GM18505 (cell line): ENCODE results near the gene GCNT4.

Experiments used
- ATAC-seq: cut with Tn5 transposase; IDR thresholded peaks from one replicate; pipeline ENCODE4 v1.9.1; 2021; ENCODE audit not compliant: unreplicated experiment
- POLR2A ChIP-seq: IDR thresholded peaks from 4 replicates; pipeline ENCODE4 v1.6.1; 2011; ENCODE audit warnings: borderline replicate concordance; ENCODE audit not compliant: insufficient read depth, insufficient read length; ENCODE audit errors: extremely low read depth

Gene GCNT4

DNA sequence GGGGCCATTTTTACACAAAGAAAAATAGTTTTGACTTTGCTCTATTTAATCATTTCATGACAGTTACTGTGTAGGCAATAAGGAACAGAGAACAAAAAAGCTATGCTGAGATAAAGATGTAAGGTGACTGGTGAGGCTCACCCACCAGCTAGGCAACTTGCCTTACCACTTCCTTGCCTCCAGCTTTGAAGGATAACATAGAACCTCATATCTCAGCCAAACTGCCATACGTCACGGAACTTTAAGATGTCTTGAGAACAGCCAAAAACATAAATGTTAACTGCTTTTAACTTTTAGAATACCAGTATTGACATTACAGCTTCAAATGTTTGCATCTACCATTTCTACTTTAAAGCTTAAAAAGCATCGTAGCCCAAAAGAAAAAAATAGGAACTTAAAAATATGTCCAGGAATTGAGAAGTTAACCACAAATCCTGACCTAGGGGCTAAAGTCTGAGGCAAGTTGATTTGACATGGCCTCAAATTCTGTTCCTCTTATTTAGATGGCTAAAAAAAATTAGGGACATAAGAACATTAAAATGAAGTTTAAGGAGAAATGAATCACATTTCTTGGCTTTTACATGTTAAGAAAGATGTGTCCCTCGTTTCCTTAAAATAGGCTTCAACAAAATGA lies 7.7 kb upstream of the GCNT4 start:
- ATAC-seq = no peak
- TF ChIP-seq POLR2A = no peak

DNA sequence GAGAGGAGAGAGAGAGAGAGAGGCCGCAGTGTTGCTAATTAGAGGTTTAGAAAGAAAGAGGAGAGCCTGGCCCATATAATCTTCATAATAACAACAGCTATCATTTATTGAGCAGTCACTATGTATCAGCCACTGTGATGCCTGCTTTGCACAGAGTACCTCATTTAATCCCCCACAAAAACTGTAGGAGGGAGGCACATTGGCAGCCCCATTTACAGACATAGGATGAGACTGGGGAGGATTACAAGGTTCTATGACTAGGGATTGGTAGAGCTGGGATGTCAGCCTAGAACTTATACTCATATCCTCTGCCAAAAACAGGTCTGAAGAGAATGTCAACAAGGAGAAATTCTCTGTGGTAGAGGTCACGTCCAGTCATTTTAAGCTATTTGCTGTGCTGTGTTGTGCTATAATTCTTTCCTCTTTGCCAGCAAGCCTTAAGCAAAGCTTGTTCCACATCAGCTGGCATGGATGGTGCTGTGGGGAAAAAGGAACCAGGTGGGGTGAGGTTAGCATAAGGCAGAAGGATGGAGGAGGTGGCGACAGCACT lies 6.7 kb upstream of the GCNT4 start:
- no peak for TF ChIP-seq POLR2A
- no peak for ATAC-seq

DNA sequence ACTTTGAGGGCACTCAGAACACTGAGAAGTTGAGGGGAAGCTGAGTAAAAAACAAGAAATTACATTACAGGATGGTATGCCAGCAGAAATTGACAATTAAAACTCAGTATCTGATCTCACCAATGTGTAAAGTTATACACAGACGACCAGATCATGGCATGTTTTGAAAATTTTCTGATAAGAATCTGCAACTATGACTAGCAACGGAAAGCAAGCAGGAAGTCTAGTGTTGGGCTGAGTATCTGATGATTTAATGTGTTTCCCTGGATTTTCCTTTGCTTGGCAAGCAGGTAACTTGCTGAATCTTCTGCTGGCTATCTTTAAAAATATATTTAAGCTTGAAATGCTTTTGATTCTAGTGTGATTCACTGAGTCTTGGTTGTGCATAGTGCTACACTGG lies 5.2 kb upstream of the GCNT4 start:
- ATAC-seq = no peak
- no peak for TF ChIP-seq POLR2A

DNA sequence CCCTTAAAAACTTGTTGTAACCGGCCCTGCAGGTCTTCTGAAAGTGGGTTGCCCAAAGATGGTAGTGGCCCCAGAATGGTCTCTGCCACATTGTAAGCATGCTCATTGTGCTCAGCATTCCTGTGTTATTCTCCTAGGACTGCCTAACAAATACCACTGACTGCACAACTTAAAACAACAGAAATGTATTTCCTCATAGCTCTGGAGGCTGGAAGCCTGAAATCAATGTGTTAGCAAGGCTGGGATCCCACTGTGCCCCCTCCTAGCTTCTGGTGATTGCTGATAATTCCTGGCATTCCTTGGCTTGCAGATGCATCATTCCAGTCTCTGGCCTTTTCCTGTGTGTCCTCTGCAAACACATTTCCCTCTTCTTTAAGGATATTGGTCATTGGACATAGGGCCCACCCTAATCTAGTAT lies 3.4 kb upstream of the GCNT4 start:
- ATAC-seq = no peak
- no peak for TF ChIP-seq POLR2A

DNA sequence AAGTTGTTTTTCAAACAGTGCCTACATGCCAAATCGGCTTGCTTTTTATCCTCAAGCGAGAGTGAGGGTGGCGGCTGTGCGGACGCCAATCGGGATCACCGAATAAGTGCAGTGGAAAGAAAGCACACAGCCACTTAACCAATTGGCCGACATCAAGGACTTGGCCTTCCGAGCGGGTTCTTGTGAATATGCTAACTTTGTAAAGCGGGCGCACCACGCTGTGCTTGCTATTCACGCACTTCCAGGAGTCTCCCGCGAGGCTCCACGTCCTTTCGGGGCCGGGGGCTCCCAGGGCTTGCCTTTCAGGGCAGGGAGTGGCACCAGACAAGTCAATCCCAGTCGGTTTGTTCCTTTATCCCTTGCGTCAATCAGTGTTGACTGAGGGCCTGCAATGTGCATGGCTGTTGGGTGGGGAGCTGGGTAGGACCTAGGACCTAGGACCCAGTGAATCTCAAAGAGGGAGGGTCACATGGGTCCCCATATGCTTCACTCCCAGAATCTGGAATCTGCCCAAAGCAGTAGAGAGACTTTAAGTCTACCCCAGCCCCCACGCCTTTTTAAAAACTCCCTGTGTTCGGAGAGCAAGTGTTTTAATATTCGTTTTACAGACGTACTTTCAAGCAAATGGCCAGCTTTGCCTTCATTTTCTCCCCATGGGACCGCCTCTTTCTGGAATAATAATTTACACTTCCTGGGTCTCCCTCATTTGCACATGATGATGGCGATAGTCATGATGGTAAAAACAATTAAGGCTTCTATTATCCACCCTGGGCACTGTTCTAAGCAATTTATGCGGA lies 2.0 kb upstream of the GCNT4 start:
- ATAC-seq = no peak
- TF ChIP-seq POLR2A = no peak

DNA sequence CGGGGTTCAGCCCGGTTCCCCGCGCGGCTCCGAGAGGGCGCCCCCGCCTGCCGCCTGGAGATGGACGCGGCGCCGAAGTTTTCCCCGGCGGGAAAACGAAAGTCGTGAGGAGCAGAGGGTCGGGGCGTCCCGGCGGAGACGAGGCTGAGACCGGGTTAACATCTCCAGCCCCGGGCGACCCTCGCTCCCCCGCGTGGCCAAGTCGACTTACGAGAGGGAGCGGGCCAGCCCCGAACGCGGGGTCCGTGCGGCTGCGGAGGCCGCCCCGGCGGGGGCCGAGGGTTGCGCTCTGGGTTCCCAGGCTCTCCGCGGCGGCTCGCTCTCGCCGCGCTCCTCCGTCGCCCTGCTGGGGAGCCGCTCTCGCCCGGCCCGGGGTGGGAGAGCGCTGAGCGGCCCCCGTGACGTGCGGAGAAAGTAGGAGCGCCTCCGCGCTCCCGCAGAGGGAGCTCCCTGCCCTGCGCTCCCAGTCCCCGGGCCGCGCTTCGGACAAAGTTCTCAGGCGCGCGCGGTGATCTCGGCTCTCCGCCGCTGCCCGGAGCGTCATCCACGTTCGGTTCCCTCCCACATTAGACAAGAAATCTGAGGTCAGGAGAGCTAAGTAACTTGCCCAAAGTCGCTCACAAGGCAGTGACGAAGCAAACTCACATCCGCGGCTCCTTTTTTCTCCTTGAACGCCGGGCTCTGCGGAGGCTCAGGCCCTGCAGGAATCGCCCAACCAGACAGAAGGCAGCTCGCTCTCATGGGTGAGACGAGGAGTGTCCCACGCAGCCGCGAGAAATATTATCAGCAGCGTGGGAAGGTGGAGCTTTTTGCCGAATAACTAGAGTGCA lies 1.2 kb upstream of the GCNT4 start:
- ATAC-seq = no peak
- no peak for TF ChIP-seq POLR2A

DNA sequence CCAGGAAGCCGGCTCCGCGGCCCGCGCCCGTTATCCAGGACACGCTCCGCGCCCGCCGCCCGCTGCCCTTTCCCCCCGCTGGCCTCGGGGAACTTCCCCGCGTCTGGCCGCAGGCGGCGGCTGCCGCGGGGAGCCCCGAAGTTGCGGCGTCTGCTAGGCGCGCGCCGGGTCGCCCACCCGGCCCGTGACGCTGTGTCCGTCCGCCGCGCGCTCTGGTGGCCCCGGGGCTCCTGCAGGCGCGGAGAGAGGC lies 621 bp upstream of the GCNT4 start:
- no peak for ATAC-seq

DNA sequence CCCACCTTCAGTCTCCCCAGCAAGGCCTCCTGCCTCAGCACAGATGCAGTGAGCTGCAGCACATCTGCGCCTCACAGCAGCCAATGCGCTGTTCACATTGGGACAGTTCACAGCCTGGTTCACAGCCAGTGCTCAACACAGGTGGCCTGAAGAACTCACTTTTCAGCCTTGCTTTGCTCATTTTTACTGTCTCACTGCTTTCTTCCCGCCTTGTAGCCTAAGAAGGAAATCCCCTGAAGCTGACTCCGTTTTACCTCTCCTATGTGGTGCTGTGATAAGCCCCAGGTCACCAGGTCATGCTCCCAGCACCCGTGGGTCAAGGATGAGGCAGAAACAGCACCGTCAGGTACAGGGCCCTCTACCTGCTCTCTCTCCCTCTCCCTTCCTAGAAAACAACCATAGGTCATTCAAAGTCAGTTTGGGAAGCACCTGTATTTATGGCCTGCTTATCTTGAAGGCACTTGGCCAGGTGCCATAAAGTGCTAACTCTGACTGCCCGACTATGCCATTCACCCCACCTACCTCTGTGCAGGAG lies 1.1 kb downstream of the GCNT4 start:
- TF ChIP-seq POLR2A = no peak
- no peak for ATAC-seq

More for the DNA sequence above, 621 bp upstream of the GCNT4 start:
- no peak for TF ChIP-seq POLR2A

DNA sequence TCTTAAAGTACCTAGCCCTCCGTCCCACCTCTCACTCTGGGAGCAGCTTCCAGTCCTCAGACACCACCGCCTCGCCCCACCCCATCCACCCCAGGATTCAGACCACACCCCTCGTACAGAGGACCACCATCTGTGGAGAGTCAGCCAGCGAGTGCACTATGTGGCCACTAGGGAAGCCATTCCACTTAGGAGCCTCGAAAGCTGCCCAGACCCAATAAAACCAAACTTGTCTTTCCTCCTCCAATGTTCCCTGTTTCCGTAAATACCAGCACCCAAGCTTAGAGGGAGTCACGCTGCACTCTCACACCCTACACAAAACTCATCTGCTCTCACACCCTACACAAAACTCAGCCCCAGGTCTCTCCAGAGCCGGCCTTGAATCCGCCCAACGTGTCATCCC lies 1.9 kb downstream of the GCNT4 start:
- TF ChIP-seq POLR2A = no peak
- no peak for ATAC-seq

DNA sequence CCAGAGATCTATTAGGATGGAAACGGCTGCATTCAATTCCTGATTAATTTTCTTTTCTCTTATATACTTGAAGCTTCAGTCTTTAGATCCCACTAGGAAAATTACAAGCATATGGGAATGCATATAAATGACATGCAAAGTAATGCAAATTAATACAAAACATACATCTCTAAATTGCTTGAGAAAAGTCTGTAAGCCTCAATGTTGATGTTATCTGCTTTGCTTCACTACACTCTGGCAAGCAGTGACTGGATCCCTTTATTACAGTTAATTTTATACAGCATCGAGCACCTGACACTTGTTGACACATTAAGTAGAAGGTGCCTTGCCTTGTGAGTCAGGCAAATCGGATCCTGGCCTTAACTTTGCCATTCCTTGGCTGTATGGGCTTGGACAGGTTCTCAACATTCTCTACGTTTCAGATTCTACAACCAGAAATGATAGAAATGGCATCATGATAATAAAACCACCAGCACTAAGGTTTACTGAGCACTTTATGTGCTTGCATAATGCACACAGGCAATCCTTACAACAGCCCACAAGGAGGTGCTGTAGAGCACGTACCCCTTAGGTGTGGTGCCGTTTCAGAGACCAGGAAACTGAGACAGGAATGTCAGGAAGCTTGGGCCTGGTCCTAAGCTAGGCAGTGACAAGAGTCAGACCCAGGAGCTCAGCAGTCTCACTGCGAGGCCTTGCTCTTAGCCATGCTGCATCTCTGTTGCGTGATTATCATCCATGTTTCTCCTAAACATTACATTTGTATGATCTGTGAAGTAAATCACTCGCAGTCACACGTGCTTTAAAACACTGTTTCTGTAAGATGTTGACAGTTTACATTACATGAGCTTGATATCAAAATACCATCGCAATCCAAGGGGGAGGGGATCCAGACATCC lies 2.7 kb downstream of the GCNT4 start:
- ATAC-seq = no peak
- no peak for TF ChIP-seq POLR2A

DNA sequence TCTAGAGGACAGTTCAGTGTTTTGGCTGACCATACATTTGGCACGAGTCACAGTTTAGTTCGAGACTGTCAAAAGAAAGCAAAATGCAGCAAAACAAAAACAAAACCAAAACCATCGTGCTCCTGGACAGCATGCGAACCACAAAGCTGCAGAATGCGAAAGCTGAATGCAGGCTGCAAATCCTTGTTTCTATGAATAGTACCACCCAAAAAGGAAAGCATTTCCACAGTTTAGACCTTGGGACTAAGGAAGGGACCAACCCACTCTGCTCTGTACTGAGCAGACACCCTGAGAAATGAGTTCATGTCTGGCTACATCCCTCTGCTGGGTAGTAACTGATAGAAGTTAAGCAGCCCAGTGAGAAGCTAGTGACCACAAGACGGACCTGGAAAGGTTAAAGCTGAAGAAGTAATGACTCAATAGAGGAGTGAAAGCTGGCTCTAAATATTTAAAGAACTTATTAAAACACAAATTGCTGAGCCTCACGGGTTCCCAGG lies 3.9 kb downstream of the GCNT4 start:
- ATAC-seq = no peak
- no peak for TF ChIP-seq POLR2A

DNA sequence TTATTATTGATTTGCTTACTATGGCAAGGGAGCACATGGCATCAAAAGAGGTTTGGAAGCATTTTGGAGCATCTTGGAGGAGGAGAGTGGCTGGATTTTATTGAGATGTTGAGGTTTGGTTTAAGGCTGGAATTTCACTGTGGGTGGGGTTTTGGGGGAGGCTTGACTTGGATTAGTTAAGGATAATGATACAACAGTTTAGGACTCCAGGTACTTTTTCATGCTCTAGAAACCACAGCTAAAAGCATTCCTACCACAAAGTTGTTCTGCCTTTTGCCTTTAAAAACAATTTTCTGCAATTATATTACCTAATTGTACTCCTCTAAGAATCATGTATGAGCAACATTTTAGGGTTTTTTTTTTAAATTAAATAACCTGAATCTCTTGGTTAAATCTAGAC lies 5.0 kb downstream of the GCNT4 start:
- ATAC-seq = no peak
- TF ChIP-seq POLR2A = no peak

DNA sequence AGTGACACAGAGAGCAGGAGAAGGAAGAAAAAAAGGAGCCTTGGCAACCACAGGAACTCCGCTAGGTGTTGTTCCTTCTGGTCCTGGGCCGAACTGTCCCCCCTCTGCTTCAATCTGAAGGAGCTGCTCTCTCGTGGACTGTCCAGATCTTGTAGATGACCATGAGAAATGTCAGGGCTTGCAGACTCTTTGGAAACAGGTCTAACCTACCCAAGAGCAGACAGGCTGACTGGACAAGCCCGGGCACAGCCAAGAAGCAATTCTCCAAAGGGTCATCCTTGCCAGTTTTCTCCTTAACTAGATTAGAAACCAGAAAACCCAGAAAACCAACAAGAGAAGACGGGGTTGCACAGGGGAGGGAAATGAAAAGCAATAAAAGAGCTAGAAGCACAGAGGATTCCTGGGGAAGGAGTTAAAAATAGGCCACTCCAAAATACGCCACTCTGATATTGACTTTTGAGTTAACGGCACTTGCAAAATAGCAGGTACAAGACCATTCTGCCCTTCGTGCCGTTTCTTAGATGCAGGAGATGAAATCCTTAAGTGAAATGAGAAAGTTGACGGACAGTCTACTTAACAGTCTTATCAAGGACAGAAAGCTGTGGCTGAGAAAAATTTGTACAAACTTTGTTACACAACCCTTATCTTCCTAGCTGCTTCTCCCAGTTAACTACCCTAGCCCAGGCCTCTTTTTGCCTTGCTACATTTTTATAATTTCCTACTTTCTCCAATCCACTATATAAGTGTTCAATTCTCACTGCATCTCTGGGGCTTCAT lies 5.8 kb downstream of the GCNT4 start:
- no peak for ATAC-seq
- TF ChIP-seq POLR2A = no peak
